Measurements from ENCODE around the gene EMID1.
"Not testable (repeated sequence)": the region's sequence is repeated elsewhere in the genome, so short reads cannot be mapped to it uniquely, and the experiment has no call there.

EMID1 gene

GRCh38 chr22:29216011-29216872 is 10.5 kb downstream of the EMID1 start:
- no peak for TF ChIP-seq CTCF (IDR thresholded peaks at IDR 0.05; ENCODE audit: low read depth, low read length, missing control alignments)
- no peak for DNase-seq (ENCODE audit: low read depth)
- H3K4me3 ChIP-seq (ENCODE audit: low read depth, low read length) = no peak overlapping the region

DNA sequence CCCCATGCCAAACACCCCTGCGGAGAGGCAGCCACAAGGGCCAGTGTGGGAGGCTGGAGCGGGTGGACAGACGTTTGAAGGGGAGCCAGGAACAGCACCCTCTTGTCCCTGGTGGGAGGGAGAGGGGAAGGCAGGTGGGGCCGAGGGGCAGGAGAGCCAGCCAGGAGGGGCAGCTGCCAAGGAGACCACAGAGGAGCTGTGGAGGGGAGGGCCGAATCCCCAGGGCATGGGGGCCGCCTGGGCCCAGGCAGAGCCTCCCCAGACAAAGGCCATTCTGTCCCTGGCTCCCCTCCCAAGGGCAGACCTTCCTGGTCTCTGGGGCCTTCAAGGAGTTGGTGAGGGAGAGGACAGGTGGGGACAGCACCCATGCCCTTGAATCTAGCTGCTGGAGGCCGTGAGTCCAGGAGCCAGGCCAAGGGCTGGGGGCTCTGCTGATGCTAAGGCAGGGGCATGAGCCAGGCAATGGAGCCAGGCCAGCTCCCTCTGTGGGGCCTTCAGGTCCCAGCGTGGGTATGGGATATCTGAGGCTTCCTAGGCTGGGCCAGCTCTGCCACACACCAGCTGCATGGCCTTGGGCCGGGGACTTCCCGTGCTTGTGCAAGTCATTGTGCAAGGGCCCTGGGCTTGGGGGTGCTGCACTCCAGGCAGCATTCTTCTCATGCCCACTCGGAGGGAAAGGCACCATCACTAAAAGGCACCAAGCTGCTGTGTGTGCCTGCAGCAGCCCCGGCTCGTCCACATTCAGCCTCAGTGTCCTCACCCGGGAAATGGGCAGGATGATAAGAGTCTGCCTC is 11.4 kb downstream of the EMID1 start:
- no peak for TF ChIP-seq CTCF (IDR thresholded peaks at IDR 0.05; ENCODE audit: low read depth, low read length, missing control alignments)

GRCh38 chr22:29217827-29218757 is 12.4 kb downstream of the EMID1 start:
- H3K4me3 ChIP-seq (ENCODE audit: low read depth, low read length) = no peak overlapping the region
- DNase-seq (ENCODE audit: low read depth) = no peak
- TF ChIP-seq CTCF (IDR thresholded peaks at IDR 0.05; ENCODE audit: low read depth, low read length, missing control alignments) = no peak

More for the DNA sequence above, 11.4 kb downstream of the EMID1 start:
- no peak for DNase-seq (ENCODE audit: low read depth)
- no peak overlapping the region for H3K4me3 ChIP-seq (ENCODE audit: low read depth, low read length)

DNA sequence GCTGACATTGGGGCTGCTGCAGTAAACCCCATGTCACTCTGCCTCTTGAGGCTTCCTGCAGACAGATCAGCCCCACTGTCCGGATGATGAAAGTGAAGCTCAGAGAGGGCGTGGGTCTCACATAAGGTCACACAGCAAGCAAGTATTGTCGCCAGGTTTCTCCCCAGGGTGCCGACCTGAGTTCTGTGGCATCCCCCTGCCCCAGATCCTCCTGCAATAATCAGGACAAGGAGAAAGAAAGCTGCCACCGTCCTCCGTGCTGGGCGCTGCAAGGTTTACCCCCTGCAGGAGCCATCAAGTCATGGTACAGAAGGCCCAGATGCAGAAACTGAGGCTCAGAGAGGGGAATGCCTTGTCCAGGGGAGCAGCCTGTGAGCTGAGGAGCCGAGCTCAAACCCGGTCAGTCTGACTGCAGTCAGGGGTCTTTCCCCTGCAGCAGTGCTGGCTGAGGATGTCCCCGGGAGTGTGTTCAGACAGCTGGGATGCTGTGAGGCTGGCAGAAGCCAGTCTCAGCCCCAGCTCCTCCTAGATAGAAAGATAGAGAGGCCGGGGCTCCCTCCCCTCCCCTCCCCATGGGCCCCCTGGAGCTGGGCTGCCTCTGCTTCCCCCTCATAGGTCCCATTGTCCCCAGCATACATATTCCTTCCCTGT is 13.2 kb downstream of the EMID1 start:
- H3K4me3 ChIP-seq (ENCODE audit: low read depth, low read length) = no peak overlapping the region
- DNase-seq (ENCODE audit: low read depth) = no peak
- TF ChIP-seq CTCF (IDR thresholded peaks at IDR 0.05; ENCODE audit: low read depth, low read length, missing control alignments) = no peak

DNA sequence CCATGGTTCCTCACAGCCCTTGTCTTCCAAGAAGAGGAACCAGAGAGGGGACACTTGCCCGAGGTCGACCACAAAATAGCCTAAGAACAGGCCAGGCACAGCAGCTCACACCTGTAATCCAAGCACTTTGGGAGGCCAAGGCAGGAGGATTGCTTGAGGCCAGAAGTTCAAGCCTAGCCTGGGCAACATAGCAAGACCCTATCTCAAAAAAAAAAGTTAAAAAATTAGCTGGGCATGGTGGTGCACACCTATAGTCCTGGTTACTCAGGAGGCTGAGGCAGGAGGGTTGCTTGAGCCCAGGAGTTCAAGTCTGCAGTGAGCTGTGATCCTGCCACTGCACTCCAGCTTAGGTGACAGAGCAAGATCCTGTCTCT is 13.7 kb downstream of the EMID1 start:
- not testable (repeated sequence) for DNase-seq (ENCODE audit: low read depth); H3K4me3 ChIP-seq (ENCODE audit: low read depth, low read length)

GRCh38 chr22:29219881-29220670 is 14.4 kb downstream of the EMID1 start:
- no peak overlapping the region for H3K4me3 ChIP-seq (ENCODE audit: low read depth, low read length)
- TF ChIP-seq CTCF (IDR thresholded peaks at IDR 0.05; ENCODE audit: low read depth, low read length, missing control alignments) = no peak
- DNase-seq (ENCODE audit: low read depth) = no peak

Data from GM12864 (cell line).